SK-MEL-5 (cell line): ENCODE results near the gene PTER. TPM values are rescaled to one million over a fixed set of nuclear protein-coding genes. Genes with fewer than 3 reads are reported as not detected.
A peak's percentile ranks its signal among the peaks of the same experiment; 100 is the strongest.

Experiments used
- DNase-seq: peaks from one replicate; pipeline ENCODE4 v3.0.0-alpha.2; 2016; ENCODE audit warnings: low read depth, low spot score
- in situ Hi-C: cut with HindIII; loops from 2 replicates; pipeline ENCODE4 v1.10.0; 2016; ENCODE audit warnings: low sequenced_read_pairs, high pct_unique_total_duplicates, low pct_unique_long_range_greater_than_20kb
- polyA plus RNA-seq, 2 experiments: library from polyadenylated mRNA; depleted of rRNA; stranded (reverse); fragments of >200 nt; gene quantifications; 2 replicates each; pipeline ENCODE4 v1.2.3, GENCODE V29; 2015
- total RNA-seq: library from RNA; depleted of rRNA; stranded (reverse); fragments of >200 nt; shearing (Covaris generic); gene quantifications from 2 replicates; pipeline ENCODE4 v1.2.3, GENCODE V29; 2014; rRNA removed

Gene PTER
- total RNA-seq = 20.7 and 21.5 TPM in 2 replicates
- polyA plus RNA-seq (2015; cell fraction: cytosol; rRNA removed) = 10.0 and 12.3 TPM in 2 replicates
- 8.3 and 11.3 TPM in 2 replicates for polyA plus RNA-seq (2015; cell fraction: nucleus; rRNA removed)

GRCh38 chr10:16436758-16437539 lies at the start of gene PTER:
Gene PTER (plus strand): TSS chr10:16437010. CDS start chr10:16484385, 47,375 bp downstream.
- DNase-seq = peak; percentile 94
- in situ Hi-C loops = no loop called here

DNA sequence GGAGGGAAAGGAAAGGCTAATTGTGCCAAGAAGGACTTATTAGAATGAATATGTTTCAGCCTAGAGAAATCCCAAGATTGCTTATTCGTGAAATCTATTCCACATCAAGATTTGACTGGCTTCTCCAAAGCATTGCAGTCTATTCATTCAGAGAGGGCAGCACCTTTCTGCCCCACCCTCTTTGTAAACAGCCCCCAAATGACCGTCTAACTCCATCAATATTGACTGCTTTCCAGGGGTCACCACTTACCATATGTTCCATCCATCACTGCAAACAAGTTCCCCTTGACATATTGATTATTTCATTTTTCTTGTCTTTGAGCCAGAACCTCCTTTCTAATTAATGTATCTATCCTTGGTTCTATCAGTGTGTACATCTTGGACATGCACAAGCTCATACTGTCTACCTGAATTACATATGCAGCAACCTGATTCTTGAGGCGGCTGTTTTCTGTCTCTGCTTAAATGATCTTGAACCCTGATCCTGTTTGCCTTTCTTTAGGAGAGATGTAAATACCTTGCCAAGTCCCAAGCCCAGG lies 44.2 kb upstream of the PTER start:
- no peak for DNase-seq
- in situ Hi-C loops = no loop called here

GRCh38 chr10:16393271-16393858 lies 43.4 kb upstream of the PTER start:
- in situ Hi-C loops = no loop called here
- no peak for DNase-seq

- in situ Hi-C loops = no loop called here
- DNase-seq = no peak
Observed at GRCh38 chr10:16401416-16401815, 35.4 kb upstream of the PTER start.

DNA sequence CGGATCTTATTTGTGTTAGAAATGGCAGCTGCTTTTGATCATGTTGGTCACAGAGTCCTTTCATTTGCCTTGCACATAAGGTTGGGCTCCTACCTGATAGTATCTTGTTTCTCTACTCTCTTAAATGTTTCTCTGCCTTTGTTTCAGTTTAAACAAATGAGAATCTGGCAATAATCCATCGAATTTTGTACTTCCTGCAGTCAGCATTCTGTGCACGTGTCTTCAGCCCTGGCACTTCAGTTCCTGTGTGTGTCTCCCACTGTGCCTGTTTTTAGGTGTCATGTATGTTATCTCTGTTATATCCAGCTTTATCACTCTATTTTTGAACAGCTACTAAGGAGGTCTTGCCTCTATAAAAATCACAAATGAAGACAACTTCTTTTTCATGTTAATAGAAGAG lies 28.4 kb upstream of the PTER start:
- no peak for DNase-seq
- in situ Hi-C loops = no loop called here

- no peak for DNase-seq
- in situ Hi-C loops = no loop called here
Observed at GRCh38 chr10:16417341-16417740, 19.5 kb upstream of the PTER start.

GRCh38 chr10:16423599-16423998 lies 13.2 kb upstream of the PTER start:
- in situ Hi-C loops = no loop called here
- no peak for DNase-seq

GRCh38 chr10:16425449-16425848 lies 11.4 kb upstream of the PTER start:
- in situ Hi-C loops = no loop called here

GRCh38 chr10:16429539-16429938 lies 7.3 kb upstream of the PTER start:
- no peak for DNase-seq
- in situ Hi-C loops = no loop called here

More at GRCh38 chr10:16425449-16425848, 11.4 kb upstream of the PTER start:
- DNase-seq = no peak

DNA sequence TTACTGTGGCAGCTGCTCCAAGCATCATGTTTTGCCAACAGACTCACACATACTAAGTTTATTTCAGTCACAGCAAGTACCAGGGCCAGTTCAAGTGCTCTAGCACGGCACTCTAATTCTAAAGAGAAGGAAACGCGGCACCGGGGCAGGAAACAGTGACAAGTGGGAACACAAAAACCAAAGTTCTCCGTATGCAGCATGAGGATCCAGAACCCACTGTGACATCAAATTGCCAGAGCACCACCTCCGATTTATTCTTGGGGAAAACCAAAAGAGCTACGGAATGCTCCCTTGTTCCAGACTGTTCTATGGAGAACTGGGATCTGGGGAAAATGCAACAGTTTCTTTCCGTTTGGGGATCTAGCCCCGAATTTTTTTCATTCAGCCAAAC lies 448 bp upstream of the PTER start:
- no peak for DNase-seq
- in situ Hi-C loops = no loop called here

- in situ Hi-C loops = no loop called here
- DNase-seq = no peak
Observed at GRCh38 chr10:16437540-16437894, 707 bp downstream of the PTER start.

DNA sequence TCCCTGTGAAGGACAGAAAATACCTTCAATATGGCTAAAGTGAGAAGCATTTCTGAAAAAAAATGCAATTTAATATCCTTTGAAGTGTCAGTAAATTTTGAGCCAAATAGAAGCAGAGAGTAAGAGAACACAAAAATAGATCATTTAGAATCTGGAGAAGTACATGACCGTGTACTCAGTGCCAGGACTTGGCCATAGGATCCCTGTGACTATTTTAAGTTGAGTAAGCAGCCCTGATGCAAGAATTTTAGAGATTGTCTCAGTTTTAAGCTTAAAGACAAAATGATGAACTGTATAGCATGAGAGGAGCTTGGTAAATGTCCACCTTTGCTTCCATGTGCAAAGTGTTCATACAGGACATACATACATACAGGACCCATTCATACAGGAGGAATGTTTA lies 2.5 kb downstream of the PTER start:
- DNase-seq = no peak
- in situ Hi-C loops = no loop called here

DNA sequence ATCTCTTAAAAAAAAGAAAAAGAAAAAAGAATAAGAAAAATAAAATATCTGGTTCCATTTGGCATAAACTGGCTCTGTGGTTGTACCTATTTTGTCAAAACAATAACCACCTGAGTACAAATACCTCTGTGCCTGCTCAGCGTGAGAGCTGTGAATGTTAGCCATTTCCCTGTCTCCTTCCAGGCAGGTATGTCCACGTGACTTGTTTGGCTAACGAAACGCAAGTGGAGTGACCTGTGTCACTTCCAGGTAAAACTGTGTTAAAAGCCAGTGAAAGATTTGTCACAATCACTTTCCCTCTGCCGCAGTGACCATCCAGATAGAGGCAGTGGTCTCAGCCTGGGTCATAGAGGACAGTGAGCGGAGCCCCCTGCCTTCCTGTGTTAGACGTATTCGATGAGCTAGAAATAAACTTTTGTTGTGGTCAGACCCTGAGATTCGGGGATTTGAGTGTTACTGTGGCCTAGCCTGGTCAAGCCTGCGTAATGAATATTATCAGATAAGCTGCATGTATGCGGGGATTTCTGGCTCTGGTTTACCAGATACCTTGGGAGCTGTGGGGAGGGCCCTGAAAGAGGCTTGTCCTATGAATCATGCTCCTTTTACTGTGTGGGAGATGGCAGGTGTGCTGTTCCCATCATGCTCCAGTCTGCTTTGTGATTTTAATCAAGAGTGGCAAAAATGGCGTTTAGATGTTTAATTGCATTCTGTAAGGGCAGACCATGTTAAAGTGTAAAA lies 3.8 kb downstream of the PTER start:
- in situ Hi-C loops = no loop called here
- no peak for DNase-seq

- no peak for DNase-seq
- in situ Hi-C loops = no loop called here
Observed at GRCh38 chr10:16441173-16441840, 4.5 kb downstream of the PTER start.

GRCh38 chr10:16442914-16443313 lies 6.1 kb downstream of the PTER start:
- in situ Hi-C loops = no loop called here
- DNase-seq = no peak

GRCh38 chr10:16445770-16446469 lies 9.1 kb downstream of the PTER start:
- DNase-seq = no peak
- in situ Hi-C loops = no loop called here

- in situ Hi-C loops = no loop called here
- no peak for DNase-seq
Observed at GRCh38 chr10:16449454-16449853, 12.6 kb downstream of the PTER start.
